WERI-Rb-1 (cell line): ENCODE data around the gene ADGRD1.

ENCODE experiments used
- DNase-seq: peaks from one replicate; pipeline ENCODE4 v3.0.0-alpha.2; 2020
- H3K27ac ChIP-seq: fragments of 250-450 bp; sonication (Bioruptor Pico); 2 replicates; pipeline ENCODE4 v1.5.1; 2020; ENCODE audit warnings: mild to moderate bottlenecking, moderate library complexity
- H3K27me3 ChIP-seq: fragments of 250-450 bp; sonication (Bioruptor Pico); 2 replicates; pipeline ENCODE4 v1.5.1; 2021; ENCODE audit warnings: mild to moderate bottlenecking, low read depth, moderate library complexity; ENCODE audit not compliant: insufficient read depth, severe bottlenecking
- H3K36me3 ChIP-seq: fragments of 250-450 bp; sonication (Bioruptor Pico); 2 replicates; pipeline ENCODE4 v1.5.1; 2020; ENCODE audit warnings: mild to moderate bottlenecking, moderate library complexity
- H3K4me3 ChIP-seq: 2 replicates; pipeline ENCODE4 v1.5.1; 2011; ENCODE audit warnings: low read depth, mild to moderate bottlenecking, control low read depth, low read length
- H3K9me3 ChIP-seq: fragments of 250-450 bp; sonication (Bioruptor Pico); 2 replicates; pipeline ENCODE4 v1.5.1; 2021; ENCODE audit warnings: mild to moderate bottlenecking, moderate library complexity; ENCODE audit not compliant: severe bottlenecking
- TF ChIP-seq, protein P1 (sequence below): IDR thresholded peaks from 2 replicates; pipeline ENCODE4 v1.5.1; 2011; ENCODE audit warnings: low read depth, mild to moderate bottlenecking, control low read depth, inconsistent platforms, low read length

ADGRD1 gene

DNA sequence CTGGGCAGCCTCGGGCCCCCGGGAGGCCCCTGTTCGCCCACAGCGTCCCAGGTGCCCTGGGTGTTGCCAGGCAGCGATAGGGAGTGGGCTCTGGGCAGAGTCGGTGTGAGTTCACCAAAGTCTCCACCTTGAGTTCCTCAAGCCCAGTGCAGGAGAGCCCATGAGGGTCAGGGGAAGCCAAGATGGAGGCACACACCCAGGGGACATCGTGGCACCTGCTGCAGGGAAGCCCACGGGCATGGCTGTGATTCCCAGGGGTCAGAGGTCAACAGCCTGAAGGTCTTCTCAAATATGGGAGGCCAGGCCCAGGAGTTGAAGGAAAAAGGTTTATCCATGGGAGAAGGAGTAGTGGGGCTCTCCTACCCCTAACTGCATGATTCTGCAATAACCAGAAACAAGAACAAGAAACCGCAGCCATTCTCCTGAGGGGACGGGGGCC, 148.8 kb downstream of the ADGRD1 start:
- peak; percentile 4 for DNase-seq

DNA sequence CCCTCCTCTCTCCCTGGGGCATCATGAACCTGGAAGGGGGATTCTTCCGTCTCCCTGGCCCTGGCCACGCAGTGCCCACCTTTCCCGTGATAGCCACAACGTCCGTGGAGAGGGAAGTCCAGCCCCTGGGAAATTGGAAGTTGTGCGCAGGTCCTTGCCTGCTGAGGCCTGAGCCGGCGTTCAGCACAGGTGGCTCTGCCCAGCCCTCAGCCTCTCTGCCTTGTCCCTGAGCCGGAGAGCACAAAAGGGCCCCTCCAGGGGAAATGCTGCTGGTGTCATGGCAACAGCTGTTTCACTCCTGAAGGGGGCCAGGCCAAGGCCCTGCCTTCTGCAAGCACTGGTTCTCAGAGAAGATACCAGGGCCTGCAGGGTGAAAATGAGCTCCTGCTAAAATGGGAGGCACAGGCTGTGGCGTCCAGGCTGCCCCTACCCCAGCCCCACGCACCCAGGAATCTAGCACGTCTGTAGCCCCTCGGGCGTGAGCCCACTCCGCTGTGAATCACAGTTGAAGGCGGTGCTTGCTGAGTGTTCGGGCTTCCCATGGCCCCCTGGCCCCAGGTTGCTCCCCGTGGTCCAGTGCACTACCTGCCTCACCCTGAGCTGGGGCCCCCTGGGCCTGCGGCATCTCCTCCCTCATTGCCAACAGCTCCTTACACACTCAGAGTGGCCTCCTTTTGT, 149.4 kb downstream of the ADGRD1 start:
- Histone ChIP-seq H3K9me3 (no peaks in the 10 kb centered on the region), H3K36me3 (no peaks in the 10 kb centered on the region), H3K27ac (no peak overlapping the region), H3K27me3 (no peaks in the 10 kb centered on the region), H3K4me3 (no peak overlapping the region)
- peak; percentile 8 for DNase-seq
- TF ChIP-seq, protein P1, sequence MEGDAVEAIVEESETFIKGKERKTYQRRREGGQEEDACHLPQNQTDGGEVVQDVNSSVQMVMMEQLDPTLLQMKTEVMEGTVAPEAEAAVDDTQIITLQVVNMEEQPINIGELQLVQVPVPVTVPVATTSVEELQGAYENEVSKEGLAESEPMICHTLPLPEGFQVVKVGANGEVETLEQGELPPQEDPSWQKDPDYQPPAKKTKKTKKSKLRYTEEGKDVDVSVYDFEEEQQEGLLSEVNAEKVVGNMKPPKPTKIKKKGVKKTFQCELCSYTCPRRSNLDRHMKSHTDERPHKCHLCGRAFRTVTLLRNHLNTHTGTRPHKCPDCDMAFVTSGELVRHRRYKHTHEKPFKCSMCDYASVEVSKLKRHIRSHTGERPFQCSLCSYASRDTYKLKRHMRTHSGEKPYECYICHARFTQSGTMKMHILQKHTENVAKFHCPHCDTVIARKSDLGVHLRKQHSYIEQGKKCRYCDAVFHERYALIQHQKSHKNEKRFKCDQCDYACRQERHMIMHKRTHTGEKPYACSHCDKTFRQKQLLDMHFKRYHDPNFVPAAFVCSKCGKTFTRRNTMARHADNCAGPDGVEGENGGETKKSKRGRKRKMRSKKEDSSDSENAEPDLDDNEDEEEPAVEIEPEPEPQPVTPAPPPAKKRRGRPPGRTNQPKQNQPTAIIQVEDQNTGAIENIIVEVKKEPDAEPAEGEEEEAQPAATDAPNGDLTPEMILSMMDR = no peak

More for the DNA sequence above, 148.8 kb downstream of the ADGRD1 start:
- H3K4me3 ChIP-seq = no peak overlapping the region
- no peaks in the 10 kb centered on the region for H3K9me3 ChIP-seq
- no peak overlapping the region for H3K27ac ChIP-seq
- TF ChIP-seq, protein P1 = no peak
- no peaks in the 10 kb centered on the region for H3K27me3 ChIP-seq
- no peaks in the 10 kb centered on the region for H3K36me3 ChIP-seq

DNA sequence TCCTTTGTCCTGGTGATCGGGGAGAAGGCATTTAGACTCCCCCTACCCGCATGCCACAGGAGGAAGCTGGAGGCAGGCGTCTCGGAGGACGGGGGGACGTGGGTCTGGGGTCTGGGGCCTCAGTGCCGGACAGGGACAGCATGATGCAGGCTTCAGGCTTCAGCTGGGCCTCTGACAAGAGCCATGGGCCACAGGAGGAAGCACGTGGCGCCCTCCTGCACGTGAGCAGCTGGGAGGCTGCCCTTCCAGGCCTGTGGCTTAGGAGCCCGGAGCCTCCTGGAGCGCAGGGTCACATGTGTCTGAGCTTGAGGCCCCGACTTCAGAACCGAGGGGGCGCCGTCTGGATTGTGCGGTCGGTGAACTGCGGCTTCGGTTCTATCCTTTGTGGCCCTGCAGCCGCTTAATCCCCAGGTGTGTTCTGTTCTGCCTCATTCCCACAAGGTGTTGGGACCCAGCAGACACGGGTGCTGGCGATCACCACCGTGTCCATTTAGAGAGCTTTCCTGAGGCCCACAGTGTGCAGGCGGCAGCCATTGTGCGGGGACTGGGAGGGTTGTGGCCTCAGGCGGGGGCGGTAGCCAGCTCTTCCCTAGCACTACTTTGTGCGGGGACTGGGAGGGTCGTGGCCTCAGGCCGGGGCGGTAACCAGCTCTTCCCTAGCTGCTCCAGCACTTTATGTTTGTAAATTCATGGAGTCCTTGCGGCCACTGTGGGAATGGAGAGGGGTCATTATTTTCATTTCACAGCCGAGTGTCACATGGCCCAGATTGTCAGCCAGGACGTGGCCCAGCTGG, 150.2 kb downstream of the ADGRD1 start:
- TF ChIP-seq, protein P1 = no peak
- Histone ChIP-seq H3K36me3 (no peaks in the 10 kb centered on the region), H3K4me3 (no peak overlapping the region), H3K9me3 (no peaks in the 10 kb centered on the region), H3K27ac (peak overlapping the region; percentile 12; the same call in 1 of the 2 replicates), H3K27me3 (no peaks in the 10 kb centered on the region)
- peak; percentile 11 for DNase-seq

DNA sequence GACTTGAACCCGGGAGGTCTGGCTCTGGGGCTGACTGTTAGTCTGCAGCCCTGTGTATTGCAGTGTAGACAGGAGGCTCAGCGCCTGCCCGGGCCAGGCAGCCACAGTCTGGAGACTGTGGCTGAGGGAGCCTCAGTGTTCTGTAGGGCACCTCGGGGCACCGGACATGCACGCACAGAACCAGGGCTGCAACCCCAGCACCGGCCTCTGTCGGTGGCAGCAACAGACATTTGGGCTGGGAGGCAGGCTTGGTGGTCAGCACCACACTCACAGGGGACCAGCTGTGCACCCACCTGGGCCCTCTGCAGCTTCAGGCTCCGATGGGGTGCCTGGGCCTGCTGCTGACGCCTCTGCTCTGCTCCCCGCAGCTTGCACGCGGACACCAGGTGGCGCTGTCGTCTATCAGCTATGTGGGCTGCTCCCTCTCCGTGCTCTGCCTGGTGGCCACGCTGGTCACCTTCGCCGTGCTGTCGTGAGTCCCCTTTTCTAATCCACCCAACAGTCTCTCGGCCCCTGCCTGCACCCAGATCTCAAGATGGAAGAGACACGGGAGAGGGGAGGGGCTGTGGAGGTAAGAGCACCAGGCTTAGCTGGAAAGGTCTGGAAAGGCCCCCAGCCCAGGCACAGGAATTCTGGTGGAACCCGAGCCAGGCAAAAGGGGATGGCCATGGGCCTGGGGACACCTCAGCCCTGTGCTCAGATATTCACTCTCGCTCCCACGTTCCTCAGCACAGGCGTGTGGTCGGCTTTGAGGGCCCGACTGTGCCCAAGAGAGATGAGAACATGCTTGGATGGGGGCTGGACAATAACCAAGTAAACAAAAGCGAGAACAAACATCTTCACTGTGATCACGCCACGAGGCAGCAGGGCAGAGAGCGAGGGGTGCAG, 151.0 kb downstream of the ADGRD1 start:
- Histone ChIP-seq H3K9me3 (no peaks in the 10 kb centered on the region), H3K4me3 (no peak overlapping the region), H3K27ac (peak overlapping the region; percentile 60), H3K36me3 (no peaks in the 10 kb centered on the region), H3K27me3 (no peaks in the 10 kb centered on the region)
- DNase-seq = peak; percentile 94
- TF ChIP-seq, protein P1 = peak; percentile 99

DNA sequence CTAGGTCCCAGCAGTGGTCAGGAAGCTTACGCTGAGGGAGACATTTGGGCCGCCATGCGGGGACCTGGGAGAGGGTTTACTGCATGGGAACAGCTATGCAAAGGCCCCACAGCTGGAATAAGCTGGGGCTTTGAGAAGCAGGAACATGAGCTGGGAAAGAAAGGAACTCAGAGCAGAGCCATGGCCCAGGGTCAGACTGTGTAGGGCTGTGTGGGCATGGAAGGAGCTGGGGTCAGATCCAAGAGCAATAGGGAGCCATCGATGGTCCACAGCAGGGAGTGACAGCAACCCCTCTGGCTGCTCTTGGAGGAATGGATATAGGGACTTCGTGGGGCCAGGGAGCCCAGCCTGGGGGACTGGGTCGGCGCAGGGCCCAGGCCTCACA, 151.6 kb downstream of the ADGRD1 start:
- DNase-seq = no peak
- no peaks in the 10 kb centered on the region for H3K9me3 ChIP-seq
- no peaks in the 10 kb centered on the region for H3K36me3 ChIP-seq
- no peak overlapping the region for H3K4me3 ChIP-seq
- no peaks in the 10 kb centered on the region for H3K27me3 ChIP-seq
- peak overlapping the region; percentile 60 for H3K27ac ChIP-seq
- TF ChIP-seq, protein P1 = no peak
